Measurements from ENCODE around the gene ZFPL1. TPM values are rescaled to one million over a fixed set of nuclear protein-coding genes. Genes with fewer than 3 reads are reported as not detected.

ZFPL1 gene
- polyA plus RNA-seq, 1 donor = 26.0 TPM

GRCh38 chr11:65128182-65129145 is 44.4 kb downstream of the ZFPL1 start:
- no peak for DNase-seq

- no peak for DNase-seq
Measured at GRCh38 chr11:65129649-65130441, 45.8 kb downstream of the ZFPL1 start.

DNA sequence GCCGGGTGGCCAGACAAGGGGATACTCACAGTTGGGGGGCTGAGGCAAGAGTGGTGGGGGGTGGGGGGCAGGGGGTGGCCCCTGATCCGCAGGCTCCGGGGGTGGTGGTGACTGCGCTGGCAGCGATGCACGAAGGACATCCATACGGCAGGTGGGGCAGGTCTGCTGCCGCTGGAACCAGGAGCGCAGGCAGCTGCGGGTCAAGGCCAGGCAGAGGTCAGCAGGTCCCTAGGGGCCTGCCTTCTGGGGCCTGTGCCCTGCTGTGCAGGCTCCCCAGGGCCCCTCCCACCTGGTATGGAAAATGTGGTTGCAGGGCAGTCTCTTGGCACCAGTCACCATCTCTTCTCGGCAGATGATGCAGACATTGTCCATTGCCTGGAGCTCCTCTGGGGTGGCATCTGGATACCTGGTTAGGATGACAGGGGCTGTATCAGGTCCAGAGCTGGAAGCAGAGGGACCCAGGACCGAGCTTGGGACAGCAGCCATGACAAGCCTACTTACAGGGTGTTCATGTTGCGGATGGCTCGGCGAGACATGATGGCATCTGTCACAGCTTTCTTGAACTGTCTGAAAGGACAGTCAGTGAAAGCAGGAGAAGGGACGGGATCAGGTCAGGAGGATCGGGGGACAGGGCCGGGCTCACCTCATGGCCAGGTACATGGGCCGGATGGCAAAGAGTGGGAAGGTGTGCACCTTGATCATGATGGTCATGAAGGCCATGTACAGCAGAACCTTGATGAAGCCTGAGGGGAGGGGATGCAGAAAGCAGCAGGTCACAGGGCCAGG is 46.8 kb downstream of the ZFPL1 start:
- DNase-seq = no peak

- no peak for DNase-seq
Measured at GRCh38 chr11:65131417-65131776, 47.4 kb downstream of the ZFPL1 start.

GRCh38 chr11:65131895-65132237 is 47.8 kb downstream of the ZFPL1 start:
- DNase-seq = no peak

DNA sequence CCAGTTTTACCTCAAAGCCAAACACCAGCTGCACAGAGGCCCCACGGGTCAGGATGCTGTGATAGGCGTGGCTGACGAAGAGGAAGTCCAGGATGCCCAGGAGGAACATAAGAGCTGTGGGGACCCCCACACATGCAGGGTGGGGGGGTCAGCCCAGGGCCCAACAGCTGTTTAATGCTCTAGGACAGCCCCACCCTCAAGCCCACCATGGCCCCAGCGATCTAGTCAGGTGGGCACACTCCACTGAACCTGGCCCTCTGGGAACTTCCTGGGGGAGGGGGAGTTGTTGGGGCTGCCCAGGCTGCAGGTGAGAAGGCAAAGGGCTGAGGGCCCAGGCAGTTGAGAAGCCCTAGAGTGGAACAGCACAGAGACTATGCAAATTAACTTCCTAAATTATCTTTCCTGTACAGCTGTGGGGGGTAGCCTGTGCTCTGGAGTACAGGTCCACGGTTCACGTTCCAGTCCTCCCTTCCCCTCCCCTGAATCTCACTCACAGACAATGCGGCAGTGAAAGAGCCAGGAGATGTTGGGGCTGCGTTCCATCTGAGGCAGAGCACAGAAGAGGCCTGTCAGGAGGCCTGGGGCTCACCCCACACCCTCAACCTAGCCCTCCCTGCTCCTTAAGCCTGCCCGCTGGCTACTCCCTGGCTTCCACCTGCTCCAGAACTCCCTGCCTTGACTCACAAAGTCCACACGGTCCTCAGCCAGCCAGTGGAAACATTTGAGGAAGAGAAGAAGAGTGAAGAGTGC is 48.4 kb downstream of the ZFPL1 start:
- DNase-seq = no peak

DNA sequence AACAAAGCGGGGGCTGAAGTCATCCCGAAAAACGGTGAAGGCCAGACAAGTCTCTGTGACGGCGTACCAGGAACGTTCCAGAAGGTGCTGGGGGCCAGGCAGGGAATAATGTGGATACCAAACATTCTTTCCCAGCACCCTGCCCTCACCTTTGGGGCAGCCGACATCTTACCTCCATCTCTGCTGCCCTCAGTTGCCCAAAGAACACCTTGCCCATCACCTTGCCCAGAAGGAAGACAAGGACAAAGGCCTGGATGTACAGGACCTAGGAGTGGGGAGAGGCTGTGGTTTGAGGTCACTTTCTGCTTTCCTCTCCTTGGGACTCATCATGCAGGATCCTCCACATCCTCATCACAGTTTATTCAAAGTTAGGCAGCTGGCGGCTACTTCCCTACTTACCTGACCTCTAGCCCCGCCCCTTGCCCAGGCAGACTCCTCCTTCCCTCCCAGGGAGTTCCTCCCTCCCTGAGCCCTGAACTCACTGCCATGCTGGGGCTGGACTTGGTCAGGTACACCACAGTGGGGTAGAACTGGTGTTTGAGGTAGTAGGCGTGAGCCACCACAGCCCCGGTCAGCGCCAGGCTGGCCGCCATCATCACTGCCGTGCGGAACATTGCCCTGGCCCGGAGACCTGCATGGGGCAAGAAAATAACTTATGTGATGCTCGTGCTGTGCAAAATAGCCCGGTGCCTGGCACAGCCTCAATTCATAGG is 49.1 kb downstream of the ZFPL1 start:
- no peak for DNase-seq

DNA sequence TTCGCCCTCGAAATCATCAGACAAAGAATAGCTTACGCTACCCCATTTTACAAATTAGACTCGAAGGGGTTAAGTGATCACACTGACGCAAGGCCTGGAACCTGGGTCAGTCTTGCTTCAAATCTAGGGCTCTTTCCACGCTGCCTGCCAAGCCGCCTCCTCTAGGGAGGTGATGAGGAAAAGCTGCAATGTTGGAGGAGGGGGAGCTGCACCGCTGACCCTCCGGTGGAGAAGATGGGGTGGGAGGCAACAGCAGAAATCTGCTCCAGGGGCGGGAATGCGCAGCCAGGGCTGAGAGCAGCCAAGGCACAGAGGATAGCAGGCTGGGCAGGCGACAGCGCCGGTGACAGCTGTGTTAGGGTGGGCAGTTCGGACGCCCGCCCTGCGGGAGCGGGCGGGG is 49.7 kb downstream of the ZFPL1 start:
- no peak for DNase-seq

GRCh38 chr11:65134240-65134951 is 50.4 kb downstream of the ZFPL1 start, which contains the start of gene SYVN1:
SYVN1 (minus strand) TSS chr11:65134519; CDS start chr11:65133601, 918 bp downstream.
- peak; percentile 89 for DNase-seq

DNA sequence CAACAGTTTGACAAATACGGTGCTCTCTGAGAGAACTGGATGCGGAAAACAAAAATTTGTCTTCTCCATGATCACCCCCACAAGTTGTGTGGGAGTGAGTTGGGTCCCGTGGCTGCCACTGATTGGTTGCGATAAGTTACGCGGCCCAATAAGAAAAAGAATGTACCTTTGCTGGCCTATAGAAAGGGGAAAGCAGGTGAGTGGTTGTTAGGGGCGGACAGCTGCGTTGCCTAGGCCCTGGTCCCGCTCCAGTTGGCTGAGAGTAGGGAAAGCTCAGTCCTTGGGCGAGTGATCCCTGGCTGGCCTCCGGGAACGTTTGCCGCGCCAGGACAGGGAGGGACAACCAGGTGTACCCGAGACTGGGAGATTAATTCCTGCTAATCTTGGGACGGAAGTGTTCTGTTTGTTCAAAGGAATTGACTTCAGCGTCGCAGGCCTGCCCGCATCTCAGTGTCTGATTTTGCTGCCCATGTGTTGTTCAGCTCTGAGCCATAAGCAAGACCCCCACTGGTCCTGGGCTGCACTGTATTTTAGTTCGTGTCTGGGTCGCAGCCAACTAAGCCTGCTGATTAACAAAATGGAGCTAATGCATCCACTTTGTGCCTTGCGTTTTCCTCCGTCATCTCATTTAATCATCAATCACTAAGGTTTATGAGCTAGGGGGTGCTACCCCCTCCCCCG is 51.1 kb downstream of the ZFPL1 start:
- DNase-seq = peak; percentile 95

- no peak for DNase-seq
Measured at GRCh38 chr11:65135633-65136145, 51.7 kb downstream of the ZFPL1 start.

DNA sequence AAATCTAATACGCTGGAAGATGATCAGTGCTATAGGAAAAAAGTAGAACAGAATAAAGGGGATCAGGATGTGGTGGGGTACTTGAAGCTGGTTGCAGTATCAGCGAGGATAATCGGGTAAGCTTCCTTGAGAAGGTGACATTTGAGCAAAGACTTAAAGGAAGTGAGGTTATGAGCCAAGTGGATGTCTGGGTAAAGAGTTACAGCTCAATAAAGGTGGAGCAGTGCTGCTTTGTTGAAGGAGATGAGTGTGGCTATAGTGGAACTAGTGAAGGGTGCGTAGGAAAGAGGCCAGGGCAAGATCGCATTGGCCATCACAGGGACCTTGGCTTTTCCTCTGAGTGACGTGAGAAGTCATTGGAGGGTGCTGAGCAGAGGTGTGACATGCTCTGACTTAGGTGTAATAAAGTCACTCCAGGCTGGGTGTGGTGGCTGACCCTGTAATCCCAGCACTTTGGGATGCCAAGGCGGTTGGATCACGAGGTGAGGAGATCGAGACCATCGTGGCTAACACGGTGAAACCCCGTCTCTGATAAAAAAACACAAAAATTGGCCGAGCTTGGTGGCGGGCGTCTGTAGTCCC is 52.6 kb downstream of the ZFPL1 start:
- DNase-seq = no peak

Other genes starting within 250 kb of the ZFPL1 start
- 5.4 TPM for gene CDC42BPG, start 239.6 kb upstream of the ZFPL1 start, polyA plus RNA-seq (ENCODE audit: insufficient read length)
- gene EHD1, start 205.6 kb upstream of the ZFPL1 start, polyA plus RNA-seq (ENCODE audit: insufficient read length) = 56.5 TPM
- 16.4 TPM for gene ATG2A, start 167.0 kb upstream of the ZFPL1 start, polyA plus RNA-seq (ENCODE audit: insufficient read length)
- gene PPP2R5B, start 159.5 kb upstream of the ZFPL1 start, polyA plus RNA-seq (ENCODE audit: insufficient read length) = 18.5 TPM
- gene GPHA2, start 148.3 kb upstream of the ZFPL1 start, polyA plus RNA-seq (ENCODE audit: insufficient read length) = 2.6 TPM
- gene MAJIN, start 112.1 kb upstream of the ZFPL1 start, polyA plus RNA-seq (ENCODE audit: insufficient read length) = 0.88 TPM
- gene BATF2, start 87.3 kb upstream of the ZFPL1 start, polyA plus RNA-seq (ENCODE audit: insufficient read length) = 3.2 TPM
- 45.6 TPM for gene ARL2, start 70.1 kb upstream of the ZFPL1 start, polyA plus RNA-seq (ENCODE audit: insufficient read length)
- 22.3 TPM for gene SNX15, start 56.8 kb upstream of the ZFPL1 start, polyA plus RNA-seq (ENCODE audit: insufficient read length)
- 10.4 TPM for gene SAC3D1, start 43.0 kb upstream of the ZFPL1 start, polyA plus RNA-seq (ENCODE audit: insufficient read length)
- gene NAALADL1, start 25.7 kb upstream of the ZFPL1 start, polyA plus RNA-seq (ENCODE audit: insufficient read length) = 10.0 TPM
- 23.1 TPM for gene CDCA5, start 182 bp upstream of the ZFPL1 start, polyA plus RNA-seq (ENCODE audit: insufficient read length)
- 93.3 TPM for gene VPS51, start 12.0 kb downstream of the ZFPL1 start, polyA plus RNA-seq (ENCODE audit: insufficient read length)
- 63.8 TPM for gene TM7SF2, start 27.6 kb downstream of the ZFPL1 start, polyA plus RNA-seq (ENCODE audit: insufficient read length)
- 4.8 TPM for gene ZNHIT2, start 33.5 kb downstream of the ZFPL1 start, polyA plus RNA-seq (ENCODE audit: insufficient read length)
- 474 TPM for gene FAU, start 37.9 kb downstream of the ZFPL1 start, polyA plus RNA-seq (ENCODE audit: insufficient read length)
- gene MRPL49, start 38.1 kb downstream of the ZFPL1 start, polyA plus RNA-seq (ENCODE audit: insufficient read length) = 52.6 TPM
- gene SYVN1, start 50.3 kb downstream of the ZFPL1 start, polyA plus RNA-seq (ENCODE audit: insufficient read length) = 47.1 TPM
- not detected for gene SPDYC, start 86.0 kb downstream of the ZFPL1 start, polyA plus RNA-seq (ENCODE audit: insufficient read length)
- 86.6 TPM for gene CAPN1, start 97.7 kb downstream of the ZFPL1 start, polyA plus RNA-seq (ENCODE audit: insufficient read length)
- 35.0 TPM for gene POLA2, start 177.7 kb downstream of the ZFPL1 start, polyA plus RNA-seq (ENCODE audit: insufficient read length)
- gene CDC42EP2, start 230.6 kb downstream of the ZFPL1 start, polyA plus RNA-seq (ENCODE audit: insufficient read length) = 8.6 TPM
- gene DPF2, start 249.6 kb downstream of the ZFPL1 start, polyA plus RNA-seq (ENCODE audit: insufficient read length) = 99.3 TPM

Data from left kidney (tissue), 2 donors.